Motor neuron (in vitro differentiated cells): Measurements from ENCODE around the gene SPIRE1. TPM values are rescaled to one million over a fixed set of nuclear protein-coding genes. Genes with fewer than 3 reads are reported as not detected.
A peak's percentile ranks its signal among the peaks of the same experiment; 100 is the strongest.
"Not testable (repeated sequence)": the region's sequence is repeated elsewhere in the genome, so short reads cannot be mapped to it uniquely, and the experiment has no call there.

ENCODE experiments used
- ATAC-seq, 8 experiments: fragments of 200-7000 bp; cut with Tn5 transposase; replicated peaks in 6 of 8; 2 replicates each; pipeline ENCODE4 v1.8.0; 2021; ENCODE audit warnings: mild to moderate bottlenecking in 8 of 8, moderate library complexity in 8 of 8
- H3K27ac ChIP-seq, 2 donors: fragments of 250-450 bp; sonication (Bioruptor Pico); 2 replicates each; pipeline ENCODE4 v1.9.0; 2021; ENCODE audit warnings: antibody characterized with exemption in 2 of 2, mild to moderate bottlenecking in 2 of 2, moderate library complexity in 1 of 2
- H3K4me1 ChIP-seq, 2 donors: fragments of 250-450 bp; sonication (Bioruptor Pico); replicated peaks in 1 of 2; 2 replicates each; pipeline ENCODE4 v1.6.1; 2021; ENCODE audit warnings: antibody characterized with exemption in 2 of 2, mild to moderate bottlenecking in 2 of 2, moderate library complexity in 1 of 2
- H3K4me3 ChIP-seq, 5 donors: fragments of 250-450 bp; sonication (Bioruptor Pico); 2 replicates each; pipeline ENCODE4 v1.9.0; 2021; ENCODE audit warnings: antibody characterized with exemption in 5 of 5, mild to moderate bottlenecking in 5 of 5, moderate library complexity in 4 of 5
- WGBS, 10 experiments: fragments of 450-650 bp; shearing (Covaris generic); methylation state at CpG; one replicate each; pipeline ENCODE4 v1.0.0; 2022; 5-methylcytosine and 5-hydroxymethylcytosine counted together
- in situ Hi-C, 9 experiments: fragments of 400-800 bp; cut with MboI; loops; one replicate each; pipeline ENCODE4 v1.15.0; 2021; ENCODE audit warnings: low sequenced_read_pairs in 9 of 9, low pct_unique_long_range_greater_than_20kb in 2 of 9; ENCODE audit not compliant: unreplicated experiment in 9 of 9
- total RNA-seq, 8 experiments: library from RNA; unstranded; fragments of 300-600 nt; gene quantifications; 2 replicates each; pipeline versions ENCODE4 v1.2.3 to v1.2.4, GENCODE V29; 2022

SPIRE1 gene
- total RNA-seq, 8 experiments from 2014 or later: 10.2 to 46.3 (median 21.0) TPM

GRCh38 chr18:12640881-12641200 is 17.1 kb downstream of the SPIRE1 start:
- Histone ChIP-seq H3K4me3 (no peak overlapping the region), H3K27ac (no peak overlapping the region), H3K4me1 (peaks cover 3 to 4% of the 10 kb centered on the region in 2 donors)
- WGBS, 10 experiments: 73 to 100% (median 91%) methylated on average over 1 to 6 of the region's 6 CpGs; no CpG with 5 or more reads in 2 of the 10 experiments
- peak in 1 of 8 experiments; percentile 16 for ATAC-seq
- in situ Hi-C loops: no loop called here

GRCh38 chr18:12639990-12640880 is 17.7 kb downstream of the SPIRE1 start:
- H3K4me1 ChIP-seq: peaks cover 0 to under 1% of the 10 kb centered on the region in 2 donors
- WGBS, 10 experiments: 0 to 100% (median 75%) methylated on average over 1 to 5 of the region's 5 CpGs
- in situ Hi-C loops: no loop called here
- no peak overlapping the region for H3K4me3 ChIP-seq
- peak in 5 of 8 experiments; percentile 31 to 73 (median 62) for ATAC-seq
- no peak overlapping the region for H3K27ac ChIP-seq

- H3K4me3 ChIP-seq: no peak overlapping the region
- in situ Hi-C loops: no loop called here
- H3K27ac ChIP-seq: no peak overlapping the region
- 54 to 100% (median 86%) methylated on average over 1 to 3 of the region's 3 CpGs; no CpG with 5 or more reads in 1 of the 10 experiments for WGBS, 10 experiments
- no peak for ATAC-seq
- H3K4me1 ChIP-seq: no peaks in the 10 kb centered on the region
Observed at GRCh38 chr18:12638644-12639124, 19.2 kb downstream of the SPIRE1 start.

GRCh38 chr18:12637901-12638643 is 19.8 kb downstream of the SPIRE1 start:
- no peak overlapping the region for H3K27ac ChIP-seq
- no peaks in the 10 kb centered on the region for H3K4me1 ChIP-seq
- peak in 3 of 8 experiments; percentile 24 to 47 (median 36) for ATAC-seq
- WGBS, 10 experiments: 68 to 100% (median 92%) methylated on average over 1 to 4 of the region's 4 CpGs; no CpG with 5 or more reads in 1 of the 10 experiments
- in situ Hi-C loops: no loop called here
- H3K4me3 ChIP-seq: no peak overlapping the region

GRCh38 chr18:12637393-12637792 is 20.5 kb downstream of the SPIRE1 start:
- in situ Hi-C loops: no loop called here
- H3K27ac ChIP-seq: no peak overlapping the region
- 52 to 100% (median 99%) methylated on average over 1 to 3 of the region's 3 CpGs for WGBS, 10 experiments
- ATAC-seq: no peak
- no peaks in the 10 kb centered on the region for H3K4me1 ChIP-seq
- H3K4me3 ChIP-seq: no peak overlapping the region

GRCh38 chr18:12631831-12632477 is 26.0 kb downstream of the SPIRE1 start:
- Histone ChIP-seq H3K27ac (no peak overlapping the region), H3K4me3 (no peak overlapping the region), H3K4me1 (peaks cover 0 to 5% of the 10 kb centered on the region in 2 donors)
- in situ Hi-C loops: no loop called here
- WGBS, 10 experiments: 0 to 100% (median 76%) methylated on average over 1 to 5 of the region's 6 CpGs; no CpG with 5 or more reads in 1 of the 10 experiments
- ATAC-seq: no peak

GRCh38 chr18:12630136-12630535 is 27.8 kb downstream of the SPIRE1 start:
- ATAC-seq: peak in 1 of 8 experiments; percentile 75

GRCh38 chr18:12628706-12629702 is 28.9 kb downstream of the SPIRE1 start:
- Histone ChIP-seq H3K27ac (no peak overlapping the region), H3K4me3 (no peak overlapping the region), H3K4me1 (peaks cover 0 to 5% of the 10 kb centered on the region in 2 donors)
- ATAC-seq: peak in 6 of 8 experiments; percentile 34 to 78 (median 58)
- in situ Hi-C loops: no loop called here
- 0 to 85% (median 62%) methylated on average over 2 to 4 of the region's 4 CpGs for WGBS, 10 experiments

More at GRCh38 chr18:12630136-12630535, 27.8 kb downstream of the SPIRE1 start:
- in situ Hi-C loops: no loop called here
- Histone ChIP-seq H3K4me3 (no peak overlapping the region), H3K4me1 (peaks cover 0 to 5% of the 10 kb centered on the region in 2 donors), H3K27ac (no peak overlapping the region)
- WGBS, 10 experiments: 60 to 97% (median 75%) methylated on average over 5 to 6 of the region's 7 CpGs; no CpG with 5 or more reads in 4 of the 10 experiments

- in situ Hi-C loops, H3K4me1 ChIP-seq, ATAC-seq, H3K27ac ChIP-seq, H3K4me3 ChIP-seq: not testable (repeated sequence)
- 100% methylated on average over 1 to 2 of the region's 3 CpGs; no CpG with 5 or more reads in 6 of the 10 experiments for WGBS, 10 experiments
Observed at GRCh38 chr18:12627199-12627598, 30.7 kb downstream of the SPIRE1 start.

GRCh38 chr18:12625241-12625640 is 32.7 kb downstream of the SPIRE1 start:
- H3K4me3 ChIP-seq: no peak overlapping the region
- 20 to 100% (median 89%) methylated on average over 1 to 4 of the region's 4 CpGs; no CpG with 5 or more reads in 2 of the 10 experiments for WGBS, 10 experiments
- H3K4me1 ChIP-seq: peaks cover 0 to 2% of the 10 kb centered on the region in 2 donors
- ATAC-seq: peak in 4 of 8 experiments; percentile 20 to 64 (median 34)
- H3K27ac ChIP-seq: no peak overlapping the region
- in situ Hi-C loops: no loop called here

GRCh38 chr18:12621742-12622306 is 36.1 kb downstream of the SPIRE1 start:
- in situ Hi-C loops: no loop called here
- 29 to 100% (median 94%) methylated on average over 1 to 5 of the region's 5 CpGs for WGBS, 10 experiments
- no peak overlapping the region for H3K27ac ChIP-seq
- H3K4me3 ChIP-seq: no peak overlapping the region
- H3K4me1 ChIP-seq: no peaks in the 10 kb centered on the region
- ATAC-seq: peak in 7 of 8 experiments; percentile 35 to 99 (median 74)
